Thoracic aorta (tissue), 2 donors: Measurements from ENCODE around the gene LPAR1. TPM values are rescaled to one million over a fixed set of nuclear protein-coding genes. Genes with fewer than 3 reads are reported as not detected.

Experiments
- ATAC-seq: fragments of 150-250 bp; one replicate; pipeline ENCODE4 v1.8.0; 2017; ENCODE audit warnings: low read depth; ENCODE audit not compliant: insufficient number of reproducible peaks, low FRiP score
- DNase-seq: peaks from one replicate; pipeline ENCODE4 v3.0.0-alpha.2; 2020; ENCODE audit warnings: low spot score
- H3K27ac ChIP-seq, 2 donors: fragments of 200-600 bp; sonication (generic); 1 replicate in 1 of 2; 2 replicates in 1 of 2; pipeline ENCODE4 v1.5.1; 2016; ENCODE audit warnings: mild to moderate bottlenecking in 2 of 2, moderate library complexity in 2 of 2
- H3K27me3 ChIP-seq: fragments of 200-600 bp; sonication (generic); replicated peaks from 2 replicates; pipeline ENCODE4 v1.6.0; 2016; ENCODE audit warnings: mild to moderate bottlenecking; ENCODE audit not compliant: insufficient read depth
- H3K36me3 ChIP-seq: fragments of 200-600 bp; sonication (generic); one replicate; pipeline ENCODE4 v1.5.1; 2016
- H3K4me1 ChIP-seq, 2 donors: fragments of 200-600 bp; sonication (generic); 1 replicate in 1 of 2; 2 replicates in 1 of 2; pipeline versions ENCODE4 v1.5.1 to v1.6.0; 2016; ENCODE audit warnings: low read depth in 2 of 2, mild to moderate bottlenecking in 1 of 2; ENCODE audit not compliant: control insufficient read depth in 1 of 2
- H3K4me3 ChIP-seq: fragments of 200-600 bp; sonication (generic); 2 replicates; pipeline ENCODE4 v1.5.1; 2016; ENCODE audit warnings: mild to moderate bottlenecking
- H3K9me3 ChIP-seq: fragments of 200-600 bp; sonication (generic); 2 replicates; pipeline ENCODE4 v1.5.1; 2016
- total RNA-seq, 2 donors: library from RNA; depleted of rRNA; stranded (reverse); fragments of >200 nt; gene quantifications; one replicate each; pipeline versions ENCODE4 v1.1.0 to v1.2.3, GENCODE V29; 2016
- TF ChIP-seq, protein P1 (sequence below): fragments of 200-600 bp; sonication (generic); IDR thresholded peaks from one replicate; pipeline ENCODE4 v1.5.1; 2019; ENCODE audit warnings: antibody characterized with exemption

The LPAR1 gene
- total RNA-seq, 2 donors from 2014 or later, result 85.1 to 94.0 TPM

DNA sequence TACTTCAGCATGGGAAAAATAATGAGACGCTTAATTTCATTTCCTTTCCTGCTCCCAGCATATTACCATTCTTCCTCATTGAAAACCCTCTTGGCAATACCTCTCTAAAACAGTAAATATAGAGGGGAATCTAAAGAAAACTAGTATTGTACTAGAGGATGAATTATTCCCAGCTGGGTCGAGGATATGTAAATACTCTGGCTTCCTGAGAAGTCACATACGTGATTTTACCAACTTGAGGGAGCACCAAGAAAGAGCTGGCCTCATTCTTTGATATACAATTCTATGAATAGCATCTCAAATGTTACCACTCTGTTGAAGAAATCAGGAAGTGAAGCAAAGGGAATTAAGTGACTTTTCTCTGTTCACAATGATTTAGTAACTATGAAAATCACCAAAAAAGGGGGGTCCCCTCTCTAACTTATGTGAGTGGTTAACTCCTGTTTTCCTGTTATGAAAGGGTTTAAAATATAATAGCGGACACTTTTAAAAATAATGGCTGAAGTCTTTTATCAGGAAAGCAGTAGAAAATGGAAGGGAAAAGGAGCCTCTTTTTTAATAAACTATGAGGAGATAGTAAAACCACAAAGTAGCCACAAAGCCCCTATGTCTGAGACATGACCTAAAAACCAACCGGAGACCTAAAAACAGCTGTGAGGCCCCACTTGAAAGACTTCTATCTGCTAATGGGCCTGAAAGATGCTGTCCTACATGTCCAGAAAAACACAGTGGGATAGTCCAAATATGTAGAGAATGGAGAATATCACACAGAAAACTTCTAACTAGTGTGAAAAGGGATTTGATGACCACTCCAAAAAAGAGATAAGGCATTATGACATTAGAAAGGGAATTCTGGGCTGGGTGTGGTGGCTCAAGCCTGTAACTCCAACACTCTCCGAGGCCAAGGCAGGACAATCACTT lies 42.6 kb downstream of the LPAR1 start:
- TF ChIP-seq, protein P1, sequence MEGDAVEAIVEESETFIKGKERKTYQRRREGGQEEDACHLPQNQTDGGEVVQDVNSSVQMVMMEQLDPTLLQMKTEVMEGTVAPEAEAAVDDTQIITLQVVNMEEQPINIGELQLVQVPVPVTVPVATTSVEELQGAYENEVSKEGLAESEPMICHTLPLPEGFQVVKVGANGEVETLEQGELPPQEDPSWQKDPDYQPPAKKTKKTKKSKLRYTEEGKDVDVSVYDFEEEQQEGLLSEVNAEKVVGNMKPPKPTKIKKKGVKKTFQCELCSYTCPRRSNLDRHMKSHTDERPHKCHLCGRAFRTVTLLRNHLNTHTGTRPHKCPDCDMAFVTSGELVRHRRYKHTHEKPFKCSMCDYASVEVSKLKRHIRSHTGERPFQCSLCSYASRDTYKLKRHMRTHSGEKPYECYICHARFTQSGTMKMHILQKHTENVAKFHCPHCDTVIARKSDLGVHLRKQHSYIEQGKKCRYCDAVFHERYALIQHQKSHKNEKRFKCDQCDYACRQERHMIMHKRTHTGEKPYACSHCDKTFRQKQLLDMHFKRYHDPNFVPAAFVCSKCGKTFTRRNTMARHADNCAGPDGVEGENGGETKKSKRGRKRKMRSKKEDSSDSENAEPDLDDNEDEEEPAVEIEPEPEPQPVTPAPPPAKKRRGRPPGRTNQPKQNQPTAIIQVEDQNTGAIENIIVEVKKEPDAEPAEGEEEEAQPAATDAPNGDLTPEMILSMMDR, result no peak
- no peak for ATAC-seq

DNA sequence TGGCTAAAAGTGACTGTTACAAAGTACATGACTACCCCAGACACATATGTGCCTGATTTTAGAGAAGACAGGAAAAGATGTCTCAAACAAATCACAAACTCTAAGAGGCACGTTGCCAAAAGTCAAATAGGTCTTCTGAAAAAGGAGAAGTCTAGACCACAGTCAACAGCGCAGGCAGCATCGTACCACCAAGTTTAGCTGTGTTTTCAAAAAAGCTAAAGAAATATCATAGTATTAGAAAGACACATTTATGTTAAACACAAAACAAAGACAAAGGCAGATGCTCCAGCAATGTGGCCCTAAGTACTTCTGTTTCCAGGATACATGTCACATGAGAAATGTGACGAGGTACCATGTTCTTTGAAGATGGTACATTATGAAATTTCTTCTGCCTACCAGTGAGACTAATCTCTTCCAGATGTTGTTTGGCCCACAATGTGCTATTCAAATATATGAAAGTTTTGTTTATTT lies 43.5 kb downstream of the LPAR1 start:
- DNase-seq (no peak), ATAC-seq (no peak)
- peak overlapping the region; percentile 16 to 41 for H3K27ac ChIP-seq
- TF ChIP-seq, protein P1, result no peak
- no peaks in the 10 kb centered on the region for H3K36me3 ChIP-seq
- H3K4me1 ChIP-seq, result peaks cover 49 to 62% of the 10 kb centered on the region in 2 donors
- no peak overlapping the region for H3K4me3 ChIP-seq
- no peaks in the 10 kb centered on the region for H3K27me3 ChIP-seq
- H3K9me3 ChIP-seq, result no peaks in the 10 kb centered on the region

More for the DNA sequence above, 42.6 kb downstream of the LPAR1 start:
- H3K4me1 ChIP-seq, result peaks cover 49 to 71% of the 10 kb centered on the region in 2 donors
- DNase-seq, result no peak
- H3K36me3 ChIP-seq, result no peaks in the 10 kb centered on the region
- H3K27me3 ChIP-seq, result no peaks in the 10 kb centered on the region
- peak overlapping the region; percentile 34 to 41 for H3K27ac ChIP-seq
- H3K9me3 ChIP-seq, result no peaks in the 10 kb centered on the region
- no peak overlapping the region for H3K4me3 ChIP-seq

GRCh38 chr9:110990481-110990880 lies 47.8 kb downstream of the LPAR1 start:
- Histone ChIP-seq H3K27ac (no peak overlapping the region), H3K27me3 (no peaks in the 10 kb centered on the region), H3K9me3 (no peaks in the 10 kb centered on the region), H3K36me3 (no peaks in the 10 kb centered on the region), H3K4me3 (no peak overlapping the region), H3K4me1 (peaks cover 19 to 34% of the 10 kb centered on the region in 2 donors)
- ATAC-seq (no peak), DNase-seq (no peak)
- TF ChIP-seq, protein P1, result no peak

DNA sequence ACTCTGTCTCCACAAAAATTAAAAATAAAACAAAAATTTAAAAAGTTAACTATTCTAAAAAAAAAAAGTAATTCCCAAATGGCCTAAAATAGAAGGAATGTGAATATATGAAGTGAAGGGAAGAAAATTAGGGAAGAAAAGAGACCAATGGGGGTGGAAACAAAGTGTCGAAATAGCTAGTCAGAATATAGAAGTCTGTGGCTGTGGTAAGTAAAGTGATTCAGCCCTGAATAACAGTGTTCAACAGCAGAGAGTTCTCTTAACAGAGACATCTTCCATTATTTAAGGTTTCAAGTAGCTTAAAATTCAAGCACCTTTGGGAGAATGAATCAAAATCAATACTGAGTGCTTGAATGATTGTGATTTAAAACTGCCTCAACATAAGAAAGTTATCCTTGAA lies 51.7 kb downstream of the LPAR1 start:
- no peaks in the 10 kb centered on the region for H3K9me3 ChIP-seq
- H3K4me3 ChIP-seq, result no peak overlapping the region
- no peaks in the 10 kb centered on the region for H3K27me3 ChIP-seq
- no peak for ATAC-seq
- no peaks in the 10 kb centered on the region for H3K36me3 ChIP-seq
- TF ChIP-seq, protein P1, result no peak
- DNase-seq, result no peak
- peaks cover 4 to 12% of the 10 kb centered on the region in 2 donors for H3K4me1 ChIP-seq
- H3K27ac ChIP-seq, result no peak overlapping the region

- Histone ChIP-seq H3K27me3 (no peaks in the 10 kb centered on the region), H3K9me3 (no peaks in the 10 kb centered on the region), H3K4me3 (no peak overlapping the region), H3K27ac (no peak overlapping the region), H3K36me3 (no peaks in the 10 kb centered on the region), H3K4me1 (peaks cover 4 to 12% of the 10 kb centered on the region in 2 donors)
- TF ChIP-seq, protein P1, result no peak
- DNase-seq (no peak), ATAC-seq (no peak)
Measured at GRCh38 chr9:110984890-110985437, 53.3 kb downstream of the LPAR1 start.
